Gastroesophageal sphincter (tissue), 3 donors: ENCODE results near the gene MEG3.
A peak's percentile ranks its signal among the peaks of the same experiment; 100 is the strongest.

Experiments
- POLR2A ChIP-seq, 2 donors: fragments of 450-650 bp; IDR thresholded peaks; one replicate each; pipeline ENCODE4 v1.6.1; 2017; ENCODE audit warnings: antibody characterized with exemption in 2 of 2, mild to moderate bottlenecking in 2 of 2, moderate library complexity in 1 of 2
- TF ChIP-seq, protein P1 (sequence below), 4 experiments: fragments of 200-600 bp in 2 of 4; fragments of 450-650 bp in 2 of 4; sonication (generic) in 1 of 4; IDR thresholded peaks; one replicate each; pipeline ENCODE4 v1.5.1; 2017 to 2019; ENCODE audit warnings: antibody characterized with exemption in 4 of 4, mild to moderate bottlenecking in 2 of 4, moderate library complexity in 2 of 4

DNA sequence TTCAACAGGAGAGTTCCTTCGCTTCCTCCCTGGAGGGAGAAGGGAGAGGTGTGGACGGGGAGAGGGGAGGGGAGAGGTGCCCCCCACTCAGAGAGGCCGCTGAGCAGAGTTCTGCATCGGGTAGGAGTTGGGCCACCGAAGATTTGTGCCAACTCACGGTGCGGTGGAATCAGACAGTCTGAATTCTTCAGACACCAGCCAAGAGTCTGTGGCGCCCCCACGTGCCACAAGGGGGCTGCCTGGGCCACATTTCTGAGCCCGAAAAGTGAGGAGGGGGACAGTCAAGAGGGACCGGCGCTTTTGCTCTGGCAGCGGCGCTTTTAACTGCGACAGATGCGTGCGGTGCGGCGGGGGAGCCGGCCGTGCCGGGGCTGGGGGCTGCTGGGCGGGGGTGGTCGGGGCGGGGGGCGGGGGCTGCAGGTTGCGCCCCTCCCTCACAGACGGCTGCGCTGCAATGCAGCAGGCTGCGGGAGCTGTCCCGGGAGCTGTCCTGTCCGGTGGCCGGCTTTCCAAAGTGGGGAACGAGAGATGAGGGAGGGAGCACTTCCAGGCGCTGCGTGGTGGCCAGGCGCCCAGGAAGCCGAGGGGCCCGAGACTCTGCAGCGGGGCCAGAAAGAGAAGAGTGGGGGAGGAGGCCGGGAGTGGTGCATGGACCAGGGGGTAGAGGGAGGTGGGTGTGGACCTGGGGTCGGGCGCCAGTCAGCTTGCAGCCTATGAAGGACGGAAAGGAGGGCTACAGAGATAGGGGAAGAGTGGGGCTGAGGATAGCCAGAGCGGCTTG, 78.6 kb downstream of the MEG3 start:
- TF ChIP-seq, protein P1, sequence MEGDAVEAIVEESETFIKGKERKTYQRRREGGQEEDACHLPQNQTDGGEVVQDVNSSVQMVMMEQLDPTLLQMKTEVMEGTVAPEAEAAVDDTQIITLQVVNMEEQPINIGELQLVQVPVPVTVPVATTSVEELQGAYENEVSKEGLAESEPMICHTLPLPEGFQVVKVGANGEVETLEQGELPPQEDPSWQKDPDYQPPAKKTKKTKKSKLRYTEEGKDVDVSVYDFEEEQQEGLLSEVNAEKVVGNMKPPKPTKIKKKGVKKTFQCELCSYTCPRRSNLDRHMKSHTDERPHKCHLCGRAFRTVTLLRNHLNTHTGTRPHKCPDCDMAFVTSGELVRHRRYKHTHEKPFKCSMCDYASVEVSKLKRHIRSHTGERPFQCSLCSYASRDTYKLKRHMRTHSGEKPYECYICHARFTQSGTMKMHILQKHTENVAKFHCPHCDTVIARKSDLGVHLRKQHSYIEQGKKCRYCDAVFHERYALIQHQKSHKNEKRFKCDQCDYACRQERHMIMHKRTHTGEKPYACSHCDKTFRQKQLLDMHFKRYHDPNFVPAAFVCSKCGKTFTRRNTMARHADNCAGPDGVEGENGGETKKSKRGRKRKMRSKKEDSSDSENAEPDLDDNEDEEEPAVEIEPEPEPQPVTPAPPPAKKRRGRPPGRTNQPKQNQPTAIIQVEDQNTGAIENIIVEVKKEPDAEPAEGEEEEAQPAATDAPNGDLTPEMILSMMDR (IDR thresholded peaks at IDR 0.05): peak in 1 of 4 experiments; percentile 14
- no peak for TF ChIP-seq POLR2A (IDR thresholded peaks at IDR 0.05)
